Endothelial cell of umbilical vein (primary cell): ENCODE results near the gene CLIC4. TPM values are rescaled to one million over a fixed set of nuclear protein-coding genes. Genes with fewer than 3 reads are reported as not detected.

Source experiments
- BruUV-seq: library from RNA; stranded (reverse); fragments of 400-500 nt; replicated peaks from 2 replicates; lab custom pipeline; 2021; lab: Mats Ljungman, UMichigan
- CTCF ChIA-PET: fragments of 300-600, 350-600 bp; sonication (Branson Sonifier 250); formaldehyde crosslinking; loops from one replicate; lab custom pipeline; 2021; ENCODE audit warnings: antibody characterized with exemption, inconsistent platforms; lab: Charles Lee
- POLR2A ChIA-PET: fragments of 300-600, 350-600 bp; sonication (Branson Sonifier 250); formaldehyde crosslinking; loops from one replicate; lab custom pipeline; 2021; ENCODE audit warnings: antibody characterized with exemption, inconsistent platforms; lab: Charles Lee
- DNase-seq: peaks from one replicate; pipeline ENCODE4 v3.0.0-alpha.2; 2011; ENCODE audit warnings: low read depth, low spot score
- FAIRE-seq: peaks from 2 replicates; lab custom pipeline; 2011; peaks lifted over from hg19 to GRCh38; lab: Jason Lieb, UNC
- H2AFZ ChIP-seq: 2 replicates; pipeline ENCODE4 v1.6.0; 2012; ENCODE audit warnings: low read depth, low read length, control low read depth, inconsistent platforms
- H3K27ac ChIP-seq: 2 replicates; pipeline ENCODE4 v1.5.1; 2011; ENCODE audit warnings: low read depth, mild to moderate bottlenecking, control low read depth, low read length, moderate library complexity; ENCODE audit not compliant: insufficient read depth
- H3K27me3 ChIP-seq, 2 experiments: 2 replicates each; pipeline versions ENCODE4 v1.6.0 to v1.6.1; 2011; ENCODE audit warnings: low read length in 2 of 2, mixed read lengths in 1 of 2; ENCODE audit not compliant: control insufficient read depth in 2 of 2, insufficient read depth in 2 of 2
- H3K36me3 ChIP-seq, 2 experiments: 2 replicates in 1 of 2; 3 replicates in 1 of 2; pipeline ENCODE4 v1.5.1; 2011; ENCODE audit warnings: low read length in 2 of 2, mild to moderate bottlenecking in 1 of 2, moderate library complexity in 1 of 2; ENCODE audit not compliant: control insufficient read depth in 2 of 2, insufficient read depth in 2 of 2; ENCODE audit errors: extremely low read depth in 1 of 2
- H3K4me1 ChIP-seq: 3 replicates; pipeline ENCODE4 v1.5.1; 2011; ENCODE audit warnings: mild to moderate bottlenecking, low read length; ENCODE audit not compliant: control insufficient read depth, insufficient read depth; ENCODE audit errors: extremely low read depth
- H3K4me2 ChIP-seq: 2 replicates; pipeline ENCODE4 v1.6.1; 2011; ENCODE audit warnings: low read length, control low read depth, mixed read lengths; ENCODE audit not compliant: insufficient read depth
- H3K4me3 ChIP-seq, 3 experiments: fragments of 200-600 bp in 1 of 3; sonication (generic), shearing (Covaris generic) in 1 of 3; replicated peaks in 1 of 3; 2 replicates each; pipeline ENCODE4 v1.5.1; 2011 to 2016; ENCODE audit warnings: control low read depth in 3 of 3, low read length in 3 of 3, mild to moderate bottlenecking in 2 of 3, inconsistent platforms in 1 of 3, low read depth in 1 of 3, moderate library complexity in 1 of 3; ENCODE audit not compliant: insufficient read depth in 1 of 3
- H3K79me2 ChIP-seq: 2 replicates; pipeline ENCODE4 v1.6.0; 2012; ENCODE audit warnings: low read length, inconsistent platforms; ENCODE audit not compliant: control insufficient read depth, insufficient read depth
- H3K9ac ChIP-seq: replicated peaks from 2 replicates; pipeline ENCODE3; 2011; ENCODE audit warnings: low read length, control low read depth; ENCODE audit not compliant: insufficient read depth; ENCODE audit errors: extremely low read depth
- H3K9me1 ChIP-seq: replicated peaks from 3 replicates; pipeline ENCODE4 v1.6.0; 2011; ENCODE audit warnings: mild to moderate bottlenecking, low read length; ENCODE audit not compliant: control insufficient read depth, insufficient read depth; ENCODE audit errors: extremely low read depth
- H3K9me3 ChIP-seq: replicated peaks from 2 replicates; pipeline ENCODE4 v1.5.1; 2012; ENCODE audit warnings: low read length, inconsistent platforms; ENCODE audit not compliant: control insufficient read depth, insufficient read depth
- H4K20me1 ChIP-seq: replicated peaks from 2 replicates; pipeline ENCODE3; 2011; ENCODE audit warnings: mild to moderate bottlenecking, low read length; ENCODE audit not compliant: control insufficient read depth, insufficient read depth; ENCODE audit errors: extremely low read depth
- CTCF ChIP-seq, 2 donors: IDR thresholded peaks; 1 replicate in 1 of 2; 2 replicates in 1 of 2; pipeline ENCODE4 v1.5.1; 2011; ENCODE audit warnings: low read length in 2 of 2, mild to moderate bottlenecking in 2 of 2, moderate library complexity in 2 of 2, control low read depth in 1 of 2, inconsistent platforms in 1 of 2, low read depth in 1 of 2; ENCODE audit not compliant: insufficient read depth in 1 of 2; ENCODE audit errors: extremely low read depth in 1 of 2
- EZH2 ChIP-seq: IDR thresholded peaks from 2 replicates; pipeline ENCODE4 v1.6.1; 2012; ENCODE audit warnings: borderline replicate concordance, low read depth, mild to moderate bottlenecking, moderate library complexity, low read length, inconsistent platforms; ENCODE audit not compliant: severe bottlenecking
- FOS ChIP-seq: IDR thresholded peaks from 2 replicates; pipeline ENCODE4 v1.6.1; 2011; ENCODE audit warnings: mild to moderate bottlenecking, low read length, moderate library complexity, borderline replicate concordance; ENCODE audit not compliant: insufficient read depth
- GATA2 ChIP-seq: IDR thresholded peaks from 2 replicates; pipeline ENCODE4 v1.7.0; 2011; ENCODE audit warnings: low read depth, mild to moderate bottlenecking, moderate library complexity, mixed read lengths, low read length; ENCODE audit not compliant: insufficient read length, insufficient read depth
- JUN ChIP-seq: IDR thresholded peaks from 2 replicates; pipeline ENCODE4 v1.6.1; 2011; ENCODE audit warnings: borderline replicate concordance, low read depth; ENCODE audit not compliant: insufficient read length, insufficient read depth
- MAX ChIP-seq: IDR thresholded peaks from 2 replicates; pipeline ENCODE4 v1.6.1; 2011; ENCODE audit not compliant: insufficient read depth, insufficient read length
- MYC ChIP-seq: IDR thresholded peaks from one replicate; pipeline ENCODE4 v1.6.1; 2011; ENCODE audit warnings: mild to moderate bottlenecking, low read depth, low read length
- POLR2A ChIP-seq: IDR thresholded peaks from 2 replicates; pipeline ENCODE4 v1.6.1; 2012; ENCODE audit warnings: low read depth, mild to moderate bottlenecking, control low read depth, low read length
- POLR2AphosphoS5 ChIP-seq: IDR thresholded peaks from 2 replicates; pipeline ENCODE4 v1.6.1; 2012; ENCODE audit warnings: low read depth, mild to moderate bottlenecking, control low read depth, low read length, moderate library complexity; ENCODE audit not compliant: insufficient read depth
- dilution Hi-C: fragments of 300-500 bp; cut with MboI; formaldehyde crosslinking; loops from one replicate; pipeline ENCODE4 v1.15.0; 2019; ENCODE audit warnings: low sequenced_read_pairs; ENCODE audit not compliant: extremely low pct_ligation_motif_present
- intact Hi-C: fragments of 100-400 bp; cut with micrococcal nuclease; formaldehyde crosslinking; loops from one replicate; pipeline ENCODE4 v1.10.0; 2022
- polyA plus RNA-seq, 4 experiments: library from polyadenylated mRNA; depleted of rRNA in 3 of 4; stranded (reverse) in 3 of 4; unstranded in 1 of 4; fragments of >200 nt; gene quantifications; 2 replicates each; pipeline versions ENCODE4 v1.2.1 to v1.2.3, GENCODE V29; 2011 to 2012; ENCODE audit warnings: missing spikeins in 1 of 4
- total RNA-seq: library from RNA; stranded (reverse); gene quantifications from 2 replicates; pipeline ENCODE4 v1.2.3, GENCODE V29; 2021

Gene CLIC4
- total and polyA plus RNA-seq, 2 donors (not counting 3 experiments of a cell fraction or from before 2014, with no cell fraction given) = 97.5 to 330 TPM

GRCh38 chr1:24713736-24714135, 31.5 kb upstream of the CLIC4 start:
- Histone ChIP-seq H4K20me1 (no peaks in the 10 kb centered on the region), H3K9me3 (no peaks in the 10 kb centered on the region), H3K36me3 (no peaks in the 10 kb centered on the region), H3K27ac (no peak overlapping the region), H3K27me3 (no peaks in the 10 kb centered on the region), H3K79me2 (no peaks in the 10 kb centered on the region), H3K4me2 (no peak overlapping the region), H2AFZ (no peak overlapping the region), H3K4me3 (no peak overlapping the region), H3K9ac (no peak overlapping the region), H3K9me1 (no peaks in the 10 kb centered on the region), H3K4me1 (peaks cover 4% of the 10 kb centered on the region)
- TF ChIP-seq CTCF (IDR thresholded peaks at IDR 0.05; ENCODE audit: extremely low read depth in 1 of 2, insufficient read depth in 1 of 2, low read depth in 1 of 2, low read length in 2 of 2) (no peak), JUN (no peak), EZH2 (no peak), FOS (no peak), GATA2 (no peak), MAX (no peak), POLR2A (no peak), POLR2AphosphoS5 (no peak), MYC (no peak)
- intact Hi-C loops (no loop called here), dilution Hi-C loops (no loop called here)
- DNase-seq (no peak), FAIRE-seq (no peak)
- POLR2A ChIA-PET = interaction anchor here (0.7 kb wide), 1 partner anchor 31 kb away, joined by 5 read pairs; the partner anchor contains the start of gene CLIC4
- CTCF ChIA-PET = interaction anchor here (1.1 to 1.2 kb wide), 2 partner anchors 8 to 30 kb away, joined by 3 read pairs; no protein-coding TSS in a partner anchor
- BruUV-seq = no TSS peak
